Smooth muscle cell (in vitro differentiated cells): ENCODE measurements around the gene KCNQ1. TPM values are rescaled to one million over a fixed set of nuclear protein-coding genes. Genes with fewer than 3 reads are reported as not detected.

ENCODE experiments used
- DNase-seq: peaks from one replicate; lab custom pipeline; 2025; ENCODE audit not compliant: unreplicated experiment; lab: John Stamatoyannopoulos, UW
- H2AFZ ChIP-seq: fragments of 200-600 bp; sonication (generic); 2 replicates; pipeline ENCODE4 v1.6.0; 2016; ENCODE audit warnings: antibody characterized with exemption, low read depth, mild to moderate bottlenecking
- H3F3A ChIP-seq: fragments of 200-600 bp; sonication (generic); 2 replicates; pipeline ENCODE4 v1.6.0; 2017; ENCODE audit warnings: antibody characterized with exemption, low read depth
- H3K27ac ChIP-seq: fragments of 200-600 bp; sonication (generic); 2 replicates; pipeline ENCODE4 v1.5.1; 2016; ENCODE audit warnings: low read depth, mild to moderate bottlenecking
- H3K27me3 ChIP-seq: fragments of 200-600 bp; sonication (generic); 2 replicates; pipeline ENCODE4 v1.6.1; 2016; ENCODE audit warnings: low read depth, mild to moderate bottlenecking
- H3K36me3 ChIP-seq: fragments of 200-600 bp; sonication (generic); 2 replicates; pipeline ENCODE4 v1.5.1; 2016; ENCODE audit warnings: low read depth
- H3K4me1 ChIP-seq: fragments of 200-600 bp; sonication (generic); 2 replicates; pipeline ENCODE4 v1.5.1; 2016; ENCODE audit warnings: low read depth
- H3K4me2 ChIP-seq: fragments of 200-600 bp; sonication (generic); 2 replicates; pipeline ENCODE4 v1.6.0; 2016; ENCODE audit warnings: mild to moderate bottlenecking
- H3K4me3 ChIP-seq: fragments of 200-600 bp; sonication (generic); 2 replicates; pipeline ENCODE4 v1.5.1; 2016; ENCODE audit warnings: mild to moderate bottlenecking
- H3K79me2 ChIP-seq: fragments of 200-600 bp; sonication (generic); 2 replicates; pipeline ENCODE4 v1.6.0; 2016; ENCODE audit warnings: low read depth, mild to moderate bottlenecking
- H3K9ac ChIP-seq: fragments of 200-600 bp; sonication (generic); 2 replicates; pipeline ENCODE4 v1.6.0; 2016; ENCODE audit warnings: low read depth
- H3K9me3 ChIP-seq: fragments of 200-600 bp; sonication (generic); replicated peaks from 2 replicates; pipeline ENCODE4 v1.5.1; 2016; ENCODE audit warnings: low read depth
- H4K20me1 ChIP-seq: fragments of 200-600 bp; sonication (generic); 2 replicates; pipeline ENCODE4 v1.6.0; 2016; ENCODE audit warnings: low read depth
- CTCF ChIP-seq: fragments of 200-600 bp; sonication (generic); IDR thresholded peaks from 2 replicates; pipeline ENCODE4 v1.5.1; 2017; ENCODE audit warnings: borderline replicate concordance, mild to moderate bottlenecking, antibody characterized with exemption; ENCODE audit not compliant: insufficient read depth, poor library complexity, severe bottlenecking
- WGBS: methylation state at CpG from one replicate; pipeline ENCODE4 v1.1.7; 2016; ENCODE audit warnings: low lambda C conversion rate; 5-methylcytosine and 5-hydroxymethylcytosine counted together
- polyA plus RNA-seq: library from polyadenylated mRNA; unstranded; fragments of >200 nt; fragmentation: Nextera tagmentation; extraction: Ambion mirVana; gene quantifications from 2 replicates; pipeline ENCODE4 v1.2.1, GENCODE V29; 2016
- total RNA-seq: library from RNA; depleted of rRNA; stranded (reverse); fragments of >200 nt; gene quantifications from 2 replicates; pipeline ENCODE4 v1.2.3, GENCODE V29; 2014

KCNQ1 gene
- total and polyA plus RNA-seq, 2 experiments from 2014 or later, result 1.3 to 2.3 TPM

DNA sequence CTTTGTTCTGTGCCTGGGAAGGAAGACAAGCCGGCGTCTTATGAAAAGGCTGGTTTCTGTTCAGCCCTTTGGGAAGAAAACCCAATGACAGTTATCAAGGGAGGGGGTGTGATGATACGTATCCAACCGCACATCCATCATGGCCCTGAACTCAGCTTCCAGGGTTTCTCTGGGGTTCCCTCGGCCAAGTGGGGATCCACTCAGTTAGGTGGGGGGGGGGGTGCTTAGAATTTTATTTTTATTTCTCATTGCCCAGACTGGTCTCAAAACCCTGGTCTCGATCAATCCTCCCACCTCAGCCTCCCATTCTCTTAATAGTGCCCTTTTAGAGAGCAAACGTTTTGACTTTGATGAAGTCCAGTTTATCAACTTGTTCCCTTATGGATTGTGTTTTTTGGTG, 25.7 kb downstream of the KCNQ1 start:
- WGBS, result 88% methylated on average over 7 of the region's 7 CpGs

GRCh38 chr11:2471048-2471803, 26.4 kb downstream of the KCNQ1 start:
- peaks cover 16% of the 10 kb centered on the region for H3K27me3 ChIP-seq
- no peak overlapping the region for H3K9ac ChIP-seq
- no peaks in the 10 kb centered on the region for H3F3A ChIP-seq
- H3K4me1 ChIP-seq, result no peaks in the 10 kb centered on the region
- WGBS, result 87% methylated on average over 17 of the region's 17 CpGs
- H3K27ac ChIP-seq, result no peak overlapping the region
- H3K4me3 ChIP-seq, result no peak overlapping the region
- no peaks in the 10 kb centered on the region for H4K20me1 ChIP-seq
- no peak for DNase-seq
- no peak overlapping the region for H3K4me2 ChIP-seq
- no peaks in the 10 kb centered on the region for H3K36me3 ChIP-seq
- H3K9me3 ChIP-seq, result no peaks in the 10 kb centered on the region
- H2AFZ ChIP-seq, result no peak overlapping the region
- H3K79me2 ChIP-seq, result no peaks in the 10 kb centered on the region
- TF ChIP-seq CTCF, result no peak

More for the DNA sequence above, 25.7 kb downstream of the KCNQ1 start:
- TF ChIP-seq CTCF, result no peak
- H2AFZ ChIP-seq, result no peak overlapping the region
- H3K4me1 ChIP-seq, result no peaks in the 10 kb centered on the region
- no peak for DNase-seq
- no peaks in the 10 kb centered on the region for H3F3A ChIP-seq
- H3K79me2 ChIP-seq, result no peaks in the 10 kb centered on the region
- no peak overlapping the region for H3K4me3 ChIP-seq
- H3K9me3 ChIP-seq, result no peaks in the 10 kb centered on the region
- H4K20me1 ChIP-seq, result no peaks in the 10 kb centered on the region
- H3K9ac ChIP-seq, result no peak overlapping the region
- H3K36me3 ChIP-seq, result no peaks in the 10 kb centered on the region
- peaks cover 16% of the 10 kb centered on the region for H3K27me3 ChIP-seq
- no peak overlapping the region for H3K27ac ChIP-seq
- H3K4me2 ChIP-seq, result no peak overlapping the region

- no peak overlapping the region for H2AFZ ChIP-seq
- H3K9me3 ChIP-seq, result no peaks in the 10 kb centered on the region
- 96% methylated on average over 6 of the region's 6 CpGs for WGBS
- no peaks in the 10 kb centered on the region for H3F3A ChIP-seq
- no peak for DNase-seq
- H3K4me1 ChIP-seq, result no peaks in the 10 kb centered on the region
- H3K9ac ChIP-seq, result no peak overlapping the region
- no peaks in the 10 kb centered on the region for H3K36me3 ChIP-seq
- peaks cover 16% of the 10 kb centered on the region for H3K27me3 ChIP-seq
- H3K4me2 ChIP-seq, result no peak overlapping the region
- H4K20me1 ChIP-seq, result no peaks in the 10 kb centered on the region
- H3K27ac ChIP-seq, result no peak overlapping the region
- no peaks in the 10 kb centered on the region for H3K79me2 ChIP-seq
- TF ChIP-seq CTCF, result no peak
- H3K4me3 ChIP-seq, result no peak overlapping the region
These were observed 26.9 kb downstream of the KCNQ1 start for GRCh38 chr11:2471804-2472096.
